ENCODE results near the gene FAM131C.
"Not testable (repeated sequence)": the region's sequence is repeated elsewhere in the genome, so short reads cannot be mapped to it uniquely, and the experiment has no call there.

The FAM131C gene

DNA sequence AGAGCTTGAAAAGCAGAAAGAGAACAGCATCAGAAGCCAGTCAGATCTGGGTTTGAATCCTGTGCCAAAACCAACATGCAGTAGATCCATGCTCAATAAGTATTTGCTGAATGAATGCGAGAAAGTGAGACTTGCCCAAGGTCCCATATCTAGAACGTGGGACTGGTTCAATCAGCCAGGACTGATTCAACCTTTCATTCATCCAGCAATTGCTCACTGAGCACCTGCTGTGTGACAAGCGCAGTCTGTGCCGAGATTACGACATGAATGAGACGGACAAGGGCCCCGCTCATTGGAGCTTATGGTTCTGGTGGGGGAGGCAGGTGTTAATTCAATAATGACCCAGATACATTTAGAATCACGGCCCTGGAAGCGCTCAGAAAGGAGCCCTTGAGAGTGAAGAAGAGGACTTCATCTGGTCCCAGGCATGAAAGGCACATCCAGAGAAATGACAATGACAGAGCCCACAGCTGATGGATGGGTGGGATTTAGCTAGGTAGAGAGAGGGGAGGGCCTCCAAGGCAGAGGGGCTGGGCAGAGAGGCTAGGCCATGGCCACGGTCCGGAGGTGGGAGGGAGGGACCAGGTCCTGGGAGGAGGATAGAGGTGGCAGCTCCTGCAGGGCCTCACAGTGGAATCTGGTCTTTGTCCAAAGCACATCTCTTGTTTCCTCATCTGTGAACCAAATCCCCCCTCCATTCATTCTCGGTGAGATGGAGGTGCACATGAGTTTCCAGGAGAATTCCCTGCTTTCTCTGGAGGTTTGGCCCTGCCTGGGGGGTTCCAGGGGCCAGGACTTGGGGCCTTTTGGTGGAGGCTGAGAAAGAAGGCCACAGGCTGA lies 4.2 kb upstream of the FAM131C start:
- no peak for DNase-seq (ENCODE audit: extremely low read depth in 1 of 2, low read depth in 1 of 2)

DNA sequence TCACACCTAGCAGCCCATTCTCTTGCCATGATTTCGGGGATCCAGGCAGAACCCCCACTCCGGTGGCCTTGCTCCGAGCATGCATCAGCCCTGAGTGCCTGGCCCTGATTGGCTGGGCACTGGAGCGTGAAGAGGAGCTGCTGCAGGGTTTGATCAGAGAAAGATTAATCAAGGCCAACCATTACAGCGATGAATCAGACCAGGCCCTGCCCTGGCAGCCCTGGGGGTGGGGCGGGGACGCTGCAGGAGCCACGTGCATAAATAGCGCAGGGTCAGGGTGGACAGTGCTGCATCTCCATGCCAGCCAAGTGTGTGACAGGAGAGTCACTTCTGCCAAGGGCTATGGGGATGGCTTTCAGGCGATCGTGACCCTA lies 3.4 kb upstream of the FAM131C start:
- DNase-seq (ENCODE audit: extremely low read depth in 1 of 2, low read depth in 1 of 2): no peak

DNA sequence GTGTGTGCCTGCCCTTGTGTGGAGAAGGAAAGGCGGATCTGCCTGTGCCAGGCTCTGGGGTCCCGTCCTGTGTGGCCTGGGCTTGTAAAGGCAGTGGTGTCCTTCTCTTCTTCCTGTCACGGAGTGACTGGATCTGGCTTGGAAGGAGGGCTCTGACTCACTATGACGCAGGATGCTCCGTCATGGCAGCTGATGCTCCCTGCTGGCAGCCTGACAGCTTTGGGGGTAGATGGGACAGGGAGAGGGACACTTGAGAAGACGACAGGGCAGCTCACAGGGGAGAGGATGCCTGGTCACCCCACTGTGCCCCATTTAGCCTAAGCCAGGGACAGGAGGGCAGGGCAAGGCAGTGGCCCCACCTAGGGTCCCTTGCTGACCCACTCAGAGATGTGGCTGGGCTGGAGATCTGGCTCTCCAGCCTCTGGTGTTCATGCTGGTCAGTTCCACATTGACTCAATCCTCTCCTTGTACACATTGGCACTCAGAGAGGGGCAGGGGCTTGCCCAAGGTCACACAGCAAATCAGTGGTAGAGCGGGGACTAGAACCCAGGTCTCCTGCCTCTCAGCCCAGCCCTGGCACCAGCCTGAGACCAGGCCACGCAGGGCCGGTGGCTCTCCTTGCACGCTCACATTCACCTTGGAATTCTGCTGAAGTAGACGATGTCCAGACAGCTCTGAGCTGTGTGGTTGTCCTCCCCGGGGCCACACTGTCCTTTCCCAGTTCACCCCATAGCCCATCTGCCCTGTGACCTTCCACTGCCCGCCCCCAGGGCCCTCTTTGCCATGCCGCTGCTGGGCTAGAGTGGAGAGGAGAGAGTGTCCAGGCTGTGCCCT lies 2.8 kb upstream of the FAM131C start:
- DNase-seq (ENCODE audit: extremely low read depth in 1 of 2, low read depth in 1 of 2): no peak

DNA sequence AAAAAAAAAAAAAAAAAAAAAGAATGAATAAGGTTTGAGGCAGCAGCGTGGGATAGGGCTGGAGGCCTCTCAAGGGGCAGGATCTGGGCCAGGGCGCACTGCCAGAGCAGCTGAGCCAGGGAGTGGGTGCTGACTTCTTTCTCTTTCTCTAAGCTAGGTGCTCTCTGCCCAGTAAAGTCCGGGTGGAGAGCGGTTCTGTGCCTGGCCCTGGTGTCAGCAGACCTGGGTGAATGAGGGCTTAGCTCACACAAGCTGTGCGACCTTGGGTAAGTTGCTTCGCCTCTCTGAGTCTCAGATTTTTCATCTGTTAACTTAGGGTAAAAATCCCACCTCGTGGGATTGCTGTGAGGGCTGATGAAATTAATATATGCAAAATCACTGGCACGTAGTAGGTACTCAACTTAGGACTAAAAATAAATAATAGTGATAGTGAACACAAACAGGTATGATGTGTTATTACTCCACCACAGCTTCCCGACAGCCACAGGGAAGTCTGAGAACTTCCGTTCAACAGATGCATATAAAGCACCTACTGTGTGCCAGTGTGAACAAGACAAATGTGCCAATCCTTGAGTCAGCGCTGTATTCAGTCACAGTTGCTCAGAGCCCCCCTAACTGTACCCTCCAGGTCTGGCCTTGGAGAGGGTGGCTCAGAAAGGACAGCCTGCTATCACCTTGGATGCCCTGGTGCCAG lies 2.0 kb upstream of the FAM131C start:
- no peak for DNase-seq (ENCODE audit: extremely low read depth in 1 of 2, low read depth in 1 of 2)

DNA sequence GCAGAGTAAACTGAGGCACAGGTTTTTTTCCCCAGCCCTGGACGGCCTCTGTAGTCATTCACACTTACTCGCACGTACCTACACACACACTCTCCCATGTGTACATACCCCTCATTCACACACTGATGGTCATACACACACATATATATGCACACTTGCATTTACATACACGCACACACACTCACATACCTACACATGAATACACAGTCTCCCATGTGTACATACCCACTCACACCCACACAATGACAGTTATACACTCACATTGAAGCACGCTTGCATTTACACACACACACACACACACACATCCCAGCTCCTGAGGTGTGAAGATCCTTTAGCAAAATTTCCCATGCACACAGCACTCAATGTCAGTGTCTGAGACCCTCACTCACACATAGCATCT lies 766 bp upstream of the FAM131C start:
- no peak for DNase-seq (ENCODE audit: extremely low read depth in 1 of 2, low read depth in 1 of 2)

DNA sequence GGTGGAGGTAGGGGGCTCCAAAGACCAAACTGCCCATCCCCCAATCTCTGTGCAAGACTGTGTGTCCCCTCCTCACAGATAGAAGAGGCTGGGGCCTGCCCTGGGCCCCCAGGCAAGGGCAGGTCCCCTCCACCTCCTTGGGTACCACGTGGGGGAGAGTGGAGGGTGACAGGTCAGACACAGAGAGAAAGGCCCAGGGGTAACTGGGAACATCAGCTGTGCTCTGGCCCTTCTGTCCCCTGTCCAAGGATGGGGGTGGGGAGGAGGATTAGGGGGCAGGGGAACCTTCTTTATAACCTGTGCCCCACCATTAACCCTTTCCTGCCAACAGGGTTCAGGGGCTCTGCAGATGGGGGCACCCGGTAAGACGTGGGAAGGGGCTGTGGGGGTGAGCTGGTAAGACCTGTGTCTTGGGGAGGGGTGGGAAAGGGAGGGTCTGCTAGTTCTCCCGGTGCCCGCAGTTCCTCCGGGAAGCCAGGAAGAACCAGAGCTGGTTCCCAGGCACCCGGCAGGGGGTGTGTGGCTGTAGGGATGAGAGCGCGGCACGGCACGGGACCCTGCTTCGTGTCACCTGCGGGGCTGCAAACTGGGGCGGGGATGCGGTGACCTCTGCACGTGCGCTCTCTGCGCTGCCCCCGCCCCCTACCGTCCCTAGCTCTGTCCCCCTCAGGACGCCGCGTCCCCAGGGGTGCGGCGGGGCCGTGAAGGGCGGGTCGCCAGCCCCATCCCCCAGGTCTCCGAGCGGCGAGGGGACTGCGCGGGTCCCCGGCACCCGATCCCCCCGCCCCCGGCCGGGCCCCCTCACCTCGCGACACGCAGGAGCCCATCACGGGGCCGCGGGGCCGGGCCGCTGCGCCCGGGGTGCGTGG lies 601 bp downstream of the FAM131C start:
- DNase-seq (ENCODE audit: extremely low read depth in 1 of 2, low read depth in 1 of 2): no peak

DNA sequence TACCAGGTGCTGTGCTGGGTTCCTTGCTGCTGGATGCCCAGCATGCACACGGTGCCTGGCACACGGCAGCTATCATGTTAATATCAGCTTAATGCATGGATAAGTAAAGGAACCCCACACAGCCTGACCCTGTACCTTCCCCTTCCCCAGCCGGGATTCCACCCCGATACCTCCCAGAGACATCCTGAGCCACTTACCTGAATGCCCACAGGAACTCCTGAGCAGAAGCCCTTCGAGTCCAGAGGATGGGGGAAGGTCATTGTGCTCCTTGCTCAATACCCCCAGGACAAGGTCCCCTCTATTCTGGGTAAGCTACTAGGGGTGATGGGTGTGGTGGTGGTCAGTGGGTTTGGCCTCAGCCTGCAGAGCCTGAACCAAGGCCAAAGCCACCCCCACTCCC lies 1.4 kb downstream of the FAM131C start:
- DNase-seq (ENCODE audit: extremely low read depth in 1 of 2, low read depth in 1 of 2): no peak

DNA sequence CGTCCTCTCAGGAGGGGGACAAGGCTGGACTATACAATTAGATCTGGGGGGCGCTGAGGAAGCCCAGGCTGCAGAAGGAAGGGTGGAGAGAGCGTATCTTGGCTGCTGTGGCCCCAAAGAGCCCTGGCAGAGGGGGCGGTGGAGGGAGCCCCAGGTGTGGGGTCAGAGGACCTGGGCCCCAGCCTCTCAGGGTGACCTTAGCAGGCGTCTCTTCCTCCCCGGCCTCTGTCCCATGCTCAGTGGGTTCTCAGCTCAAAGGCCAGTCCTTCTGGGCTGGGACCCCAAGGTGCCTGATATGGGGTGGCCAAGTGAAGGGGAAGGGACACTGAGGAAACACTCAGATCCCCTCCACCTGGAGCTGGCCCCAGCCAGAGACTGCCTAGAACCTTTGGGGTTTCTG lies 1.8 kb downstream of the FAM131C start:
- no peak for DNase-seq (ENCODE audit: extremely low read depth in 1 of 2, low read depth in 1 of 2)

DNA sequence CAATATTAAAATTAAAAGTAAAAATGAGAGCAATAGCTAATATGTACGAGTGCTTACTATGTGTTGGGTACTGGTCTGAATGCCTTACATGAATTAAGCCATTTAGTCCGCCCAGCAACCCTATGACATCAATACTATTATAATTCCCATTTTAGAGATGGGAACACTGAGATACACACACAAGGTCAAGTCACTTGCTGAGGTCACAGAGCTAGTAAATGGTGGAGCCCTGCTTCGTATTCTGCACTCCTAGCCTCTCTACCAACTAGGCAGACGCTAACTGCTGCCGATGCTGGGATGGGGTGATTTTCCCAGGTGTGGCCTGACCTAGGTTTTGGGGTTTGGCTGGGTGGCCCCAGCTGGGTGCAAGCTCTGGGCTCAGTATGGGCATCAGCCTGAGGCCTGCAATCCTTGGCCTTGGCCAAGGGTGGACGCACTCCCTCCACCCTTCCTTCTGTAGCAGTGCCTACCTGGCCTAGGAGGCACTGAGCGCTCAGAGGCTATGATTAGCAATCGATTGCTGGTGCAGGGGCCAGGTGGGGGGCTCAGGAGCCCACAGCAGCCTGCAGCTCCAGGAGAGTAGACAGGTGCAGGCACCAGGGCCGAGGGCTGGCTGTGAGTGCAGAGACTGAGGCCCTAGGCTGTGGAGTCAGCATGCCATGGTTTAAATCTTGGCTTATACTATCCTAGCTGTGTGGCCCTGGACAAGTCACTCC lies 2.7 kb downstream of the FAM131C start:
- DNase-seq (ENCODE audit: extremely low read depth in 1 of 2, low read depth in 1 of 2): no peak

DNA sequence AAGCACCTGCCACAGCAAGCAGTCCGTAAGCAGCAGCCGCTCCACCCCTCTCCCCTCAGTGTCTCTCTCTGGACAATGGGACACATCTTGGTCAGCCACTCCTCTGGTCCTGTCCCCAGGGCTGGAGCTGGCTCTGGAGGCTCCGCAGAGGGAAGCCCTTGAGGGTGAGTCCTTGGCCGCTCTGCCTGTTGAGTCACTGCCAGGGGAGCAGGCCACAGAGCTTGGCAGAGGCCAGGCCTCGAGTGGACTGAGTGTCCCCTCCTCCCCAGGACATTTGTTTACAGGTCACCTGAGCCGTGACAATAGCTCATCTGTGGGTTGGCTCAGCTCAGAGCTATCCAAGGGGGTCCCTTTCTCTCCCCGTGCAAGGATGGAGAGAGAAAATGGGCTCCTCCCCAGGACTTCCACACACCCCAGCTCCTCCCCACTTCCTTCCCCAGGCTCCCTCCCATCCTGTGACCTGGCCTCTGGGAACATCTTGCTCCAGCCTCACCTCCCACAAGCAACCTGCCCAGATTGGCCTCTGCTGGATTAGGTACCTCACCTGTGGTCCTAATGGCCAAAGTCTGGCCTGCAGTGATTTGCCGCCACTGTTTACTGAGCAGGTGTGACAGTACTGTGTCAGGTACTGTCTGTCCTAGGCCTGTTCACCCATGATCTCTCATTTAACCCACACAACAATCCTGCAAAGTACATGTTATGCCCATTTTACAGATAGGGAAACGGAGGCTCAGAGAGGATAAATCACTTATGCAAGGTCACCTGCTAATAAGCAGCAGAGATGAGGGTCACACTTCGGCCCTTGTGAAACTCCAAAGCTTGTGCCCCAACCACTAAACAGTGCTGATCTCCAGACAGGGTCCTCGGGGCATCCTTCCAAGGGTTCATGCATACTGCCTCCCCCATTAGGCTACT lies 4.8 kb downstream of the FAM131C start:
- no peak for DNase-seq (ENCODE audit: extremely low read depth in 1 of 2, low read depth in 1 of 2)

DNA sequence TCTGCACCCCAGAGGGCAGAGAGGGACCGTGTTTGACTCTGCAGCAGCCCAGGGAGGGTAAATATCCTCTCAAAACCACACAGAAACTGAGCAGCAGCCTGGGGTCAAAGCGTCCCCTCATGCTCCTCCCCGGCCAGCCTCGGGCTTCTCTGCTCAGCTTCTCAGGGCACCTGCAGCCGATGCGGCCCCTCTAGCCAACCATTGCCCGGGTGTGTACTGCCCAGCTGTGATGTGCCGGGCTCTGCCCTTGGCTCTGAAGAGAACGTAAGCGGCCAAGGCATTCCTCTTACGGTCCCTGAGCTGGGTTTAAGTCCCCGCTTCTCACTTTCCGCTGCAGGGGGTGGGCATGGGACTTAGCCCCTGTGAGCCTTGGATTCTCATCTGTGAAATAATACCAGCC lies 5.5 kb downstream of the FAM131C start:
- no peak for DNase-seq (ENCODE audit: extremely low read depth in 1 of 2, low read depth in 1 of 2)

DNA sequence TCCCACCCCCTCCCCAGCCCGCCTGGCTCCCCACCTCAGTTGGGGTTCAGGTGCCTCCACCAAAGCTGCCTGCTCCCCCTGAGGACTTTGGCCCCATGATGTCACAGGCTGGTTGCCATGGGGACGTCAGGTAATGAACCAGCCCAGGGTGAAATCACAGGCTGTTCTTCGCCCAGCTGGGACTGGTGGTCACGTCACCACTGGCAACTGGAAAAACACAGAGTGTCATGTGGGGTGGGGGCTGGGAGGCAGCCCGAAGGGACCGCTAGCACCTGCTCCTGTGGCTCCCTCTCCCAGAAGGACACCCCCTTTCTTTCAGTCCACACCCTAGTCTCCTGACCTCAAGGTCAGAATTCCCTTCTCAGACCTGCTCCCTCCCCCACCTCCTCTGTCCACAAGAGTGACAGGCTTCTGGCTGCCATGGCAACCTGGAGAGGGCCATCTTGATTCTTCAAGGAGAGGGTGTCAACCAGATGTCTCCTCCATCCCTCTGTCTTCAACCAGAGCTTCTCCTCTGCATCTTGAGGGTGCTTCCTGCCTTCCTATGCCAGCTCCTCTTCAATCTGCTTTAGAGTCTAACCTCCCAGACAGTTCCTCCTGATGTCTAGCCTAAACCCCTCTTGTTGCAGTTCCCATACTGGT lies 6.2 kb downstream of the FAM131C start:
- DNase-seq (ENCODE audit: extremely low read depth in 1 of 2, low read depth in 1 of 2): no peak

DNA sequence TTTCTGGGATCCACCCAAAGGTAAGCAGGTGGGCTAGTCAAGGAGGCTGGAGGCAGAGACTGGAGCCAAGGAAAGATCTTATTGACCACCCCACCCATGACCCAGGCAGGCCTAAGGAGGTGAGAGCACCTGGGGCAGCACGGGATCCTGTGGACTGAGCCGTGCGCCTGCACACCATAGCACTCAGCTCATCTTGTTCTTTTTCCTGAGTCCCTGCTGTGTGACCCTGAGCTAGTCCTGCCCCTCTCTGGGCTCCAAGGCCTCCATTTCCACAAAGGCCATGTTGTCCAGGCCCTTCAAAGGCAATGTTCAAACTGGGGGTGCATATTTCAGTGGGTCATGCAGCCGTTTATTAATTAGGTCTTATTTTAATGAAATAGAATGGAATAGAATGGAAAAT lies 7.2 kb downstream of the FAM131C start:
- DNase-seq (ENCODE audit: extremely low read depth in 1 of 2, low read depth in 1 of 2): no peak

DNA sequence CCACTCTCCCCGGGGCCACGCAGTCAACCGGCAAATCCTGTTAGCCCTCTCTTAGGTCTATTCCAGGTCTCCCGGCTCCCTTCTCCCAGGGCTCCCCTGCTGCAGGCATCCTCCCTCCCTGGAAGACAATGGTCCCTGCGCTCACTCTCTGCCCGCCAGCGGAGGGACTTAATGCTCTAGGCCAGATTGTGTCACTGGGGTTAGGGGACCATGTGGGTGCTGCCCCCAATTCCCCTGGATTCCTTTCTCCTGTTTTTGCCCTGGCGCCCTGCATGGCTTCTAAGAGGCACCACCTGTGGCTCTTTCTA lies 8.2 kb downstream of the FAM131C start:
- no peak for DNase-seq (ENCODE audit: extremely low read depth in 1 of 2, low read depth in 1 of 2)

DNA sequence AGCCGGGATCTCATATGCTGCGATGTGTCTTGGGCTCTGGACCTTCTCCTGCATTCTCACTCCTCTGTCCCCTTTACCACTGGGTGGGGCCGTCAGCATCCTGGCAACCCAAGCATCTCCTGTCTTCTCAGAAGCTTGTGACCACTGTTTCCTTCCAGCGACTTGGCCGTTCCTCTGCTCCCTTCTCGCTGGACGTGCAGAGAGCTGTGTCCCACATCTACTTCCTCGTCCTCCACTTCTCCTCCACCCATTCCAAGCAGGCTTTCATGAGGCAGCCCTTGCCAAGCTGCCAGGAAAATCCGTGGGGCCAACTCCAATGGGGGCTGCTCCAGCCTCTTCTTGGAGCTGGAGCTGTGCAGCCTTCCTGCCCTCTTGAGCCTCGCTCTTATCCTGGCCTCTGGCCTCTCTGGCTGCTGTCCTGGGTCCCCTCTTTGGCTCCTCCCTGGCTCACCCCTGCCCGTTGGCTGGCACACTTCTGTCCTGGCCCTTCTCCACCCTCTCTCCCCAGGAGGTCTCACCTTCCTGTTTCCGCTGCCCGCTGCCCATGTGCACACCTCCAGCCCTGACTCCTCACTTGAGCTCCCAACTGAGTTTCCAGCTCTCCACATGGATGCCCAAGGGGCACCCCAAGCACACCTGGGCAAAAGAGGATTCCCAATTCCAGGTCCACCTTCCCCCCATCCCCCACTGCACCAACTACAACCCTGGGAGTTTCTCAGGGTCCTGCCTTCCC lies 8.7 kb downstream of the FAM131C start:
- no peak for DNase-seq (ENCODE audit: extremely low read depth in 1 of 2, low read depth in 1 of 2)

DNA sequence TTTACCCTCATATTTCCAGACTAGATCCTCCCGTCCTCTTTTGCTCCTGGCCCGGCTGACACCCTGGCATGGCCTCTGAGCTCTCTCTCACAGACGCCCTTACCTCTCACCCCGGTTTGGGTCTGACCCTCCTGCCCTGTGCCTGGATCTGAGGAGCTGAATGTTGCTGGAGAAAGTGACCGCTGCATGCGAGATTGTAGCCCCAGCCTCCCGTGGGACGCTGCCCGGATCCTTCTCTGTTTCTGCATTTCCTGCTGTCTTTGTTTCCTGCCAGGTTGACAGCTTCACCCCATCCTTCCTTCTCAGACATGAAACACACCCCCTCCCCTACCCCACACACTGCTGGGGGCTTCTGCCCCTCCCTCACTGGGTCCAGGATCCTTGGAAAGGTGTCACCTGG lies 9.5 kb downstream of the FAM131C start:
- no peak for DNase-seq (ENCODE audit: extremely low read depth in 1 of 2, low read depth in 1 of 2)

DNA sequence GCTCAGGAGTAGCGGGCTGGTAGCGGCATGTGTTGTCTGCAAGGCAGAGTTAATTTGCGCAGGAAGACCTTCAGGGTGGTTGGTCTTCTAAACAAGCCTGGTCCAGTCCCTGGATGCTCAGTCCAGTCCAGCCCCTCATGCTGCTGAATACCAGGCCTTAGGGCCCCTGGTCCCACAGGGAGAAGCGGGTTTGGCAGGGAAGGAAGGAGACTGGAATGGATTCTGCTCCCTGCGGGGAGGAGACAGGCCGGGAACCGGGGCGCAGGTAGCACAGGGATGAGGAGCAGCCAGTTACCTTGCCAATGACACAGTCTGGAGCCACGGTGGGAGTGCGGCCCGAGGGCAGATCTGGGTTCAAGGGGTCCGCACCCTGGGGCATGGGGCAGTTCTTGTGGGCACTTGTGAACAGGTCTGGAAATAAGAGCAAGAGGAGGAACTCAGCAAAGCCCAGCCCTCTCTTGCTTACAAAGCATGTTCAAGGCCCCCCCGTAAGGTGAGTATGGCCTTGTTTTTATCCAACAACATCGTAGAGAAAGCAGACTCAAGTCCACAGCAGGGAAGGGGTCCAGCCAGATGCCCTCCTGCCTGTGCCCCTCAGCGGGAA lies 10.1 kb downstream of the FAM131C start:
- no peak for DNase-seq (ENCODE audit: extremely low read depth in 1 of 2, low read depth in 1 of 2)

DNA sequence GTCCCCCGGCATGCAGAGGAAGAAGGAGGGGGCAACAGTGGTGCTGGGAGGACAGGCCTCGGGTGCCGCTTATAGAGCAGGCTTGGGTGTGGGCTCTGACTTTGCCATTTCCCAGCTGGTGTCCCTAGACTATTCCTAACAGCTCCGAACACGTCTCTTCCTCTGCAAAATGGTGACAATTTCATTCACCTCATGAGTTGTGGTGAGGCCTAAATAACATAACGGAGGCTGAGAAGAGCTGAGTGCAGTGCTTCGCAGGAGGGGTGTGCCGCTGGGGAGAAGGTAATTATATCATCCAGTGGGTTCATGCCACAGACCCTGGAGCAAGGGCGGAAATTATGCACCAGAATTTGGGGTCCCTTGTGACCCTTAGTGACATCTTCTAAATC lies 10.8 kb downstream of the FAM131C start:
- not testable (repeated sequence) for DNase-seq (ENCODE audit: extremely low read depth in 1 of 2, low read depth in 1 of 2)

All from activated CD8-positive, alpha-beta memory T cell treated with anti-CD3 and anti-CD28 coated beads for 1 hour (primary cell).